Measurements from ENCODE around the gene TBK1.
"Not testable (repeated sequence)": the region's sequence is repeated elsewhere in the genome, so short reads cannot be mapped to it uniquely, and the experiment has no call there.

Gene TBK1

DNA sequence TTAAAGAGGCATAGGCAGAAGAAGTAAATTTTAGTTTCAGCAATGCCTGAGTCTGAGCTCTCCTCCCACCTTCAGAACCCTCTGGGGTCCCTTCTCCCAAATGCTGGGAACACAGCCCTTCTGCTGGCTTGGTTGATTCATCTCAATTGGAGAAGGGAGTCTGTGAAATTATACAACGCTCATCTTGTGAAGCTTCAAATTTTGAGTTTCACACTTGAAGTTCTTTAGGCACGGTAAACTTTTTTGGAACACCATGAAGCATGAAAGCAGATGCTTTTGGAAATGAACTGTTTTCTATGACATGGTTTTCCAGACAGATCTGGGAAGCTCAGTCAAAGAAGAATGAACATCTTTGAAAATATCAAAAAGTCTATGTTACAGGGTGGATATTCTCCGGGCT is 69.9 kb downstream of the TBK1 start:
- no peaks in the 10 kb centered on the region for H3F3A ChIP-seq (ENCODE audit: insufficient read depth, low read length)
- H3K9me3 ChIP-seq (ENCODE audit: low read length), result no peaks in the 10 kb centered on the region
- no peak overlapping the region for H3K4me3 ChIP-seq (ENCODE audit: low read depth, low read length, poor library complexity, severe bottlenecking)
- H3K4me2 ChIP-seq (ENCODE audit: low read length), result no peak overlapping the region
- H2AFZ ChIP-seq (ENCODE audit: low read length), result no peak overlapping the region
- TF ChIP-seq EZH2 (IDR thresholded peaks at IDR 0.05; ENCODE audit: borderline replicate concordance, low read length), result no peak
- TF ChIP-seq, protein P1, sequence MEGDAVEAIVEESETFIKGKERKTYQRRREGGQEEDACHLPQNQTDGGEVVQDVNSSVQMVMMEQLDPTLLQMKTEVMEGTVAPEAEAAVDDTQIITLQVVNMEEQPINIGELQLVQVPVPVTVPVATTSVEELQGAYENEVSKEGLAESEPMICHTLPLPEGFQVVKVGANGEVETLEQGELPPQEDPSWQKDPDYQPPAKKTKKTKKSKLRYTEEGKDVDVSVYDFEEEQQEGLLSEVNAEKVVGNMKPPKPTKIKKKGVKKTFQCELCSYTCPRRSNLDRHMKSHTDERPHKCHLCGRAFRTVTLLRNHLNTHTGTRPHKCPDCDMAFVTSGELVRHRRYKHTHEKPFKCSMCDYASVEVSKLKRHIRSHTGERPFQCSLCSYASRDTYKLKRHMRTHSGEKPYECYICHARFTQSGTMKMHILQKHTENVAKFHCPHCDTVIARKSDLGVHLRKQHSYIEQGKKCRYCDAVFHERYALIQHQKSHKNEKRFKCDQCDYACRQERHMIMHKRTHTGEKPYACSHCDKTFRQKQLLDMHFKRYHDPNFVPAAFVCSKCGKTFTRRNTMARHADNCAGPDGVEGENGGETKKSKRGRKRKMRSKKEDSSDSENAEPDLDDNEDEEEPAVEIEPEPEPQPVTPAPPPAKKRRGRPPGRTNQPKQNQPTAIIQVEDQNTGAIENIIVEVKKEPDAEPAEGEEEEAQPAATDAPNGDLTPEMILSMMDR (IDR thresholded peaks at IDR 0.05; ENCODE audit: low read length), result no peak
- no peaks in the 10 kb centered on the region for H3K9me2 ChIP-seq (ENCODE audit: low read depth, low read length)
- no peak overlapping the region for H3K9ac ChIP-seq (ENCODE audit: low read length)
- no peaks in the 10 kb centered on the region for H4K20me1 ChIP-seq (ENCODE audit: insufficient read depth, low read length)
- H3K79me2 ChIP-seq (ENCODE audit: insufficient read depth, low read length), result no peaks in the 10 kb centered on the region
- no peak overlapping the region for H3K27ac ChIP-seq (ENCODE audit: low read depth, low read length, poor library complexity, severe bottlenecking)
- no peaks in the 10 kb centered on the region for H3K4me1 ChIP-seq (ENCODE audit: insufficient read depth, low read length, severe bottlenecking)
- H3K36me3 ChIP-seq (ENCODE audit: insufficient read depth, low read length), result no peaks in the 10 kb centered on the region
- H3K27me3 ChIP-seq (ENCODE audit: insufficient read depth, low read length), result no peaks in the 10 kb centered on the region

DNA sequence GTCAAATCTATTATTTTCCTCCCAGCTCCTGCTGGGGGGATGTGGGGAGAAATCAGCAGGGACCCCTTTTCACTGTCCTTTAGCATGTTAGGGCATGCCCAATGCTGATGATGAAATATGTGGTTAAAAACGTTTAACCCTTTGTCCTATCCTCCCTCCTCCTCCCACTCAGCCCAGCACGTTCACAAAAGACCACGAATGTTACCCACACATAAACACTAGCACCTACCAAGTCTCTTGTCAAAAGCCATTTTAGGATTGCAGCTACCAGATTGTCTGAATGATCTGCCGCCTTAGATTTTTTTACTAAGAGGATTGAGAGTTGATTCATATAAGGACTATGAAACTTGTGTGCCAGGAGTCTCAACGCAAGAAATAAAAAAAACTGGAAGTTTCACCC is 70.4 kb downstream of the TBK1 start:
- Histone ChIP-seq H2AFZ (ENCODE audit: low read length) (no peak overlapping the region), H3K27me3 (ENCODE audit: insufficient read depth, low read length) (no peaks in the 10 kb centered on the region), H3K9ac (ENCODE audit: low read length) (no peak overlapping the region)

DNA sequence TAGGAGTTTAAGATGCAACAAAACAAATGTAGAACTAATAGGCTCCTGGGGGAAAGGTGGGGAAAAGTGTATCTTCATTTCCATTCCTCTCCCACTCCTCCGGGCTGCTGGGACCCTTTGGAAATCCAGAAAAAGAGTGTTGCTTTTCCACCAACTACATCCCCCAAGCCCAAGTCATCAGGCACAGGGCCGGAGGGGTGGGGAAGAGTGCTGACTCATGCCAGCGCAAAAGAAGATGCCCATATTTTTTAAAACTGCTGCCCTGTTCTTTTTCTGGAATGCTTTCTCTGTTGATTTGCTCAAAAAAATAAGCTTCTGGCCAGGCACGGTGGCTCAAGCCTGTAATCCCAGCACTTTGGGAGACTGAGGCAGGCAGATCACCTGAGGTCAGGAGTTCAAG is 70.9 kb downstream of the TBK1 start:
- Histone ChIP-seq H3F3A (ENCODE audit: insufficient read depth, low read length) (no peaks in the 10 kb centered on the region), H3K36me3 (ENCODE audit: insufficient read depth, low read length) (no peaks in the 10 kb centered on the region), H3K4me1 (ENCODE audit: insufficient read depth, low read length, severe bottlenecking) (no peaks in the 10 kb centered on the region), H4K20me1 (ENCODE audit: insufficient read depth, low read length) (no peaks in the 10 kb centered on the region), H3K9me3 (ENCODE audit: low read length) (no peaks in the 10 kb centered on the region), H3K27me3 (ENCODE audit: insufficient read depth, low read length) (no peaks in the 10 kb centered on the region), H3K4me2 (ENCODE audit: low read length) (no peak overlapping the region), H3K4me3 (ENCODE audit: low read depth, low read length, poor library complexity, severe bottlenecking) (no peak overlapping the region), H3K27ac (ENCODE audit: low read depth, low read length, poor library complexity, severe bottlenecking) (no peak overlapping the region), H3K9me2 (ENCODE audit: low read depth, low read length) (no peaks in the 10 kb centered on the region), H2AFZ (ENCODE audit: low read length) (no peak overlapping the region), H3K79me2 (ENCODE audit: insufficient read depth, low read length) (no peaks in the 10 kb centered on the region), H3K9ac (ENCODE audit: low read length) (no peak overlapping the region)
- no peak for TF ChIP-seq EZH2 (IDR thresholded peaks at IDR 0.05; ENCODE audit: borderline replicate concordance, low read length)
- TF ChIP-seq, protein P1 (IDR thresholded peaks at IDR 0.05; ENCODE audit: low read length), result no peak

More for the DNA sequence above, 70.4 kb downstream of the TBK1 start:
- no peaks in the 10 kb centered on the region for H3K4me1 ChIP-seq (ENCODE audit: insufficient read depth, low read length, severe bottlenecking)
- no peaks in the 10 kb centered on the region for H3K9me3 ChIP-seq (ENCODE audit: low read length)
- H3K4me3 ChIP-seq (ENCODE audit: low read depth, low read length, poor library complexity, severe bottlenecking), result no peak overlapping the region
- H3K9me2 ChIP-seq (ENCODE audit: low read depth, low read length), result no peaks in the 10 kb centered on the region
- no peaks in the 10 kb centered on the region for H3F3A ChIP-seq (ENCODE audit: insufficient read depth, low read length)
- H3K79me2 ChIP-seq (ENCODE audit: insufficient read depth, low read length), result no peaks in the 10 kb centered on the region
- H3K36me3 ChIP-seq (ENCODE audit: insufficient read depth, low read length), result no peaks in the 10 kb centered on the region
- H4K20me1 ChIP-seq (ENCODE audit: insufficient read depth, low read length), result no peaks in the 10 kb centered on the region
- H3K4me2 ChIP-seq (ENCODE audit: low read length), result no peak overlapping the region
- no peak for TF ChIP-seq EZH2 (IDR thresholded peaks at IDR 0.05; ENCODE audit: borderline replicate concordance, low read length)
- TF ChIP-seq, protein P1 (IDR thresholded peaks at IDR 0.05; ENCODE audit: low read length), result no peak
- H3K27ac ChIP-seq (ENCODE audit: low read depth, low read length, poor library complexity, severe bottlenecking), result no peak overlapping the region

DNA sequence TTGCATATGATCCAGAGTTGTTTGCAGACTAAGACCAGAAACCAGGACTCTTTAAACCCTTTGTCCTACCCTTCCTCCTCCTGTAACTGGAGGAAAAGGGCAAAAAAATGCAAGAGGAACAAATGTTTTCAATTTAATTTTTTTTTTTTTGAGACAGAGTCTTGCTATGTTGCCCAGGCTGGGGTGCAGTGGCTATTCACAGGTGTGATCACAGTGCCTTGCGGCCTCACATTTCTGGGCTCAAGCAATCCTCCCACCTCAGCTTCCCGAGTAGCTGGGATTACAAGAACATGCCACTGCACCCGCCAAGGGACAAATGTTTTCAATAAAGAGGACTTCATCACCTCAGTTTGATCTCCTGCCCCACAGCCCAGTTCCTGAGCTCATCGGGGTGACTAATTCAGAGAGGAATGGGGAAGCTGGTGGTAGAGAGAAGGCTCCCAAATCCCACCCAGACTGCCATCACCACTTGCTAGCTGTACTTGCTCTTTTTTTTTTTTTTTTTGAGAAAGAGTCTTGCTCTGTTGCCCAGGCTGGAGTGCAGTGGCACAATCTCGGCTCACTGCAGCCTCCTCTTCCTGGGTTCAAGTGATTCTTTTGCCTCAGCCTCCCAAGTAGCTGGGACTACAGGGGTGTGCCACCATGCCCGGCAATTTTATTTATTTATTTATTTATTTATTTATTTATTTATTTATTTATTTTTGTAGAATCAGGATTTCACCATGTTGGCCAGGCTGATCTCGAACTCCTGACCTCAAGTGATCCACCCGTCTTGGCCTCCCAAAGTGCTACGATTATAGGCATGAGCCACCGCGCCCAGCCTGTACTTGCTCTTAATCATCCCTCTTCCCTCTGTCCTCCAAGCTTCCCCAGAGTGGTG is 71.9 kb downstream of the TBK1 start:
- H3K9me2 ChIP-seq (ENCODE audit: low read depth, low read length); H3K9ac ChIP-seq (ENCODE audit: low read length); H3K27ac ChIP-seq (ENCODE audit: low read depth, low read length, poor library complexity, severe bottlenecking); H2AFZ ChIP-seq (ENCODE audit: low read length); H3F3A ChIP-seq (ENCODE audit: insufficient read depth, low read length); H4K20me1 ChIP-seq (ENCODE audit: insufficient read depth, low read length); H3K4me1 ChIP-seq (ENCODE audit: insufficient read depth, low read length, severe bottlenecking); H3K27me3 ChIP-seq (ENCODE audit: insufficient read depth, low read length); H3K4me2 ChIP-seq (ENCODE audit: low read length); H3K36me3 ChIP-seq (ENCODE audit: insufficient read depth, low read length); H3K79me2 ChIP-seq (ENCODE audit: insufficient read depth, low read length); H3K4me3 ChIP-seq (ENCODE audit: low read depth, low read length, poor library complexity, severe bottlenecking); H3K9me3 ChIP-seq (ENCODE audit: low read length): not testable (repeated sequence)
